GM20431 (cell line): Measurements from ENCODE around the gene CYTH1.

ENCODE experiments used
- in situ Hi-C: fragments of 300-500 bp; cut with MseI, MboI; formaldehyde crosslinking; loops from one replicate; pipeline ENCODE4 v1.15.0; 2020; ENCODE audit warnings: low sequenced_read_pairs; ENCODE audit not compliant: unreplicated experiment

CYTH1 gene

DNA sequence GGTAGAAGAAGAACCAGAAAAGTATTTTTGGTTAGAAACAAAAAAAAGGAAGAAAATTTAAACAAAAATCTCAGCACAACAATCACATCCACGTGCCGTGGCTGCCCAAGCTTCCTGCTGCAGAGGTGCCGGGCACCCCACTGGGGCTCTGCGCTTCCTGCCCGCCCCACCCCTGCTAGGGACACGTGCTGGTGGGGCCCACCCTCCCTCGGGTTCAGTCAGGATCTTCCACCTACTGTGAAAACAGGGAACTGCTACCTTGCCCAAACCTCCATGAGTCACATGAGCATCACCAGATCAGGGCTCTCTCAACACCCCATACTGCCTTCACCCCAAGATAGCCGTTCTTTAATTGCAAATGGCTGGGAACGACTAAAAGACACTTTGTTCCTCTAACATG, 24.4 kb upstream of the CYTH1 start:
- in situ Hi-C loops = no loop called here

DNA sequence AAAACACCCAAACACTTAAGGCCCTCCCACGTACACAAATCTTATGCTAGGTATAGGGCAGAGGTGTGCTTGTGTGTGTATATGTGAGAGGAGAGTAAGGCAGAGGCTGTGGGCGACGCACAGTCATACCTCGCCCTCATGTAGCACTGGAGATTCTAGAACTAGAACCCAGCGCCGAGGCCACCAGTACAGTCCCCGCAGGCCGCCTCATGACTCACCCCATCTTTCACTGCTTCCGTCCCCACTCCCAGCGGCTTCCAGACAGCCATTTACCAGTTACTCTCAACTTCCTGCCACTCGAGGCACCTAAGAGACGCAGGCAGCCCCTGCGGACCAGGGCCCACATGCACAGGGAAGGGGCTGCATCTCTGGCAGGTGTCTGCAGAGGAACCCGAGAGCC, 23.2 kb upstream of the CYTH1 start:
- in situ Hi-C loops = no loop called here

DNA sequence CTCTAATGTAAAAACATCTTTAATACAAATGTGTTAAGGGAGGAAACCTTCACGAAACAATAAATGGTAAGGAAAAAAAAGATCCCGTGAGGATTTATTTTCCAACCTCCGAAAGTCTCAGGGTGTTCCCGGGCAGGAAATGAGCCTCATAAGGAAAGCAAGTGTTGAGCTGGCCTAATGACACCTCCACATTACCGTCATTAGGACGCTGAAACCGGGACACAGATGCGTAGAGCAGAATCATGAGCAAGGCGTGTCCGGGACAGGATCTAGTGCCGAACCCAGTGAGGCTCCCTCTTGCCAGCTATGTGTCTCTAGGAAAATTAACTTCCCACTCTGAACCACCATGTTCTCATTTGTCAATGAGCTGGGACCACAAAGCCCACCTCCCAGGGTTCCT, 22.7 kb upstream of the CYTH1 start:
- in situ Hi-C loops = no loop called here

DNA sequence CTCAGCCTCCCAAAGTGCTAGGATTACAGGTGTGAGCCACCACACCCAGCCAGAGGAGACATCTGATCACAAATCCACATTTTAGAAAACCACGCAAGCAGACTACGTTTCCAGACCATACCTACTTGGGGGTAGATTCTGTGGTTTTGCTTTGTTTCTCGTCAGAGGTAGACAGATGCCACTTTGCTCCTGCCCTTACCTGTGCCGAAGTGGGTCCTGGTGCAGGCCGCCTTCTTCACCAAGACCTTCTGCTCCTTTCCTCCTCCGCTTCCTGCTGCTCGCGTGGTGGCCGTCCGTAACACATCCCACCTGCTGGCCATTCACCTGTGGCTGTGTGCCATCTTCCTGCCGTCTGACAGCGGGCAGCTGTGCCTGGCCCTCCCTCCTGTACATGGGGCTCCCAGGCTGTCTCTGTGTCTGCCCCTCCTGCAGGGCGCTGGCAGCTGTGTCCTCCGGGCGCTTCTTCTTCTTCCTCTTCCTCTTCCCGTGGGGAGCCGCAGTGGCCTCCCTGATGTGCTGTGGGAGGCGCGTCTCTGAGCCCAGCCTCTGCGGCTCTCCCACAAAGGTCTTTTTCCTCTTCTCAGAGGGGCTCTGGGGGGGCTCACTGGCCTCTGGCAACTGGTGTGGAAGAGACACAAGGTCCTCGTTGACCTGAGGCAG, 21.2 kb upstream of the CYTH1 start:
- in situ Hi-C loops = no loop called here

DNA sequence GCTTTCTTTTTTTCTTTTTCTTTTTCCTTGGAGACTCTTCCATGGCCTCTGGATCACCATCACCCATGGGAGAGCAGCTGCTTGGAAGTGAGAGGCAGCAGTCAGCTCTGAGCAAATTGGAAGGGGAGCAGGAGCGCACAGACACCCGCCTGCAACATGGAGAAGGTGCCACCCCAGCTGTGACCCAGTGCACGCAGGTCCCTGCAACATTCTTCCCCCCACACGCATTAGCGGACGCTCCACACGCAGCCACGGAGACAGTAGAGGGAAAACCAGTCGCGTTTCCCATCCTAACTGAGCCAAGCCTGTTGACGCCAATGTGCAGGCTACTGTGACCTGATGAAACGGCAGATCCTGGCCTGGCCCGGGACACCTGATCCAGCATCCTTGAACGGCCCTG, 20.4 kb upstream of the CYTH1 start:
- in situ Hi-C loops = no loop called here

DNA sequence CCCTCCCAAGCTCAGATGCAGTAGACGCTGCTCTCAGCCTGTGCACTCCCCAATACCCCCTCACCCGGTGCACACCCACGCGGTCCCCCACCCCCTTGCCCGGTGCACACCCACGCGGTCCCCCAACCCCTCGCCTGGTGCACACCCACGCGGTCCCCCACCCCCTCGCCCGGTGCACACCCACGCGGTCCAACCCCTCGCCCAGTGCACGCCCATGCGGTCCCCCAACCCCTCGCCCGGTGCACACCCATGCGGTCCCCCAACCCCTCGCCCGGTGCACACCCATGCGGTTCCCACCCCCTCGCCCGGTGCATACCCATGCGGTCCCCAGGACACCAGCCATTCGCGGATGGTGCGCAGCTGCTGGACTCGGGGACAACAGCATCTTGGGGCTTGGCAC, 19.9 kb upstream of the CYTH1 start:
- in situ Hi-C loops = no loop called here

DNA sequence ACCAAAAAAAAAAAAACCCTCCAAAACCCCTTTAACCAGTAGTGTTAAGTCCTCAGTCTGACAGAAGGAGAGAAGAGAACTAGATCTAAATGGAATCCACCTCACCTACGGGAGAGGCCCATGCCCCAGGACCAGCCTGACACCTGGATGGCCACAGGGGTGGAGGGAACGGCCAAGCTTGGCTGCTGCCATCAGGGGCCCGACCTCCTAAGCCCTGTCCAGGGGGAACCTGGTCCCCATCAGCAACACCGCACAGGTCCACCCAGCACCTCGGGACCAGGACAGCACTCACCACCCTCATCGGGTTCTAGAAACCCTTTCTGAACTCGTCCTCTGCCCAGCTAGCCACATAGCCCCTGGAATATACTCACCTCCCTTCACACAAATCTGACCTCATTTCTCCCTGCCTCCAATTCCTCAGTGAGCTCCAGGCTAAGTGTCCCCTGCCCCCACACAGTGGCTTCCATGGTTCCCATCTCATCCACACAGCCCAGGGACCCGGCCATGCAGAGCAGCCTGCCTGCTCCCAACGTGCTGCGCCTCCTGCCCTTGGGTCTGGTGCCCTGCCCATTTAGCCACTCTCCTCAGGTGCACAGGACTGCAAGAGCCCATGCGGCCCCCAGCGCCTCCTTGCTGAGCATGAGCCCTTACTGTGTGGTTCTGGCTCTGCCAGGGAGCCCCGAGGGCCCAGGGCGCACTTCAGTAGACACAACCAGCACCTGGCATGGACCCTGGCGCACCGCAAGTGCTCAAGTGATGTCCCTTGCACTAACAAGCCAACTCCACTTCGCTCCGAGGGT, 18.3 kb upstream of the CYTH1 start:
- in situ Hi-C loops = no loop called here

DNA sequence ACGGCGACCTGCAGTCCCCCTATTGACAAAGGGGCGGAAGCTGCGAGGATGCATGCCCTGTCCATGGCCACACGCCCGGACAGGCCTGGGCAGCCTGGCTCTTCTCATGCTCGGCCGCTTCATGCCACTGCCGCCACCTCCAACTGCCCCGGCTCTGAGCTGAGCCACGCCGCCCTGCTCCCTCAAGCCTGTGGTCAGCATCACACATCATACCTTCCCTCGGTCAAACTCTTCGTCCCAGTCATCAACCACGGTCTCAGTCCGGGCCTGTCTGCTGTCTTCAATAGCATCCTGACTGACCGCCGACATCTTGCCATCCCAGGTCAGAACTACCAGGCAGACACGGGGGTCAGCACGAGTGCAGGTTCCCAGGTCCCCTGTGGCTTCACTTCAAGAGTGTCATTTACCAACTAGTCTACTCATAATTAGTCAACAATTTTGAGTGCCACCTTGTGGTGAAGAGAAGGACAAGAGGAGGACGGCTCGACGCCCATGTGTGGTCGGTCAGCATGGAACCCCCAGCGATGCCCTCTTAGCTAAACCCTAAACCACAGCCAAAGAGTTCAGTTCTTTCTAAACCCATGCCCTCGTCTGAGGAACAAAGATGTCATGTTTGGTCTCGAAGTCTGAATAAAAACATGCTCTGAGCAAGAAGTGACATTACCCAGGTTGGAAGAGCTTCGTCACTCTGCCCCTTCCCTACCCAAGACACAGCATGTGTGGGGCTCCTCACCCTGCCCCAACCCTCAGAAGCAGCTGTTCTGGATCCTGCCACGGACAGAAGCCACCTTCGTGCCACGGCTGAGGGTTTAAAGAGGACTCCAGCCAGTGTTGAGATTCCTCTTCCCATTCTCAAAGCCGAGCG, 16.9 kb upstream of the CYTH1 start:
- in situ Hi-C loops = loop anchor here (10.0 kb wide), 1 partner anchor 294 kb away; no protein-coding TSS in a partner anchor

DNA sequence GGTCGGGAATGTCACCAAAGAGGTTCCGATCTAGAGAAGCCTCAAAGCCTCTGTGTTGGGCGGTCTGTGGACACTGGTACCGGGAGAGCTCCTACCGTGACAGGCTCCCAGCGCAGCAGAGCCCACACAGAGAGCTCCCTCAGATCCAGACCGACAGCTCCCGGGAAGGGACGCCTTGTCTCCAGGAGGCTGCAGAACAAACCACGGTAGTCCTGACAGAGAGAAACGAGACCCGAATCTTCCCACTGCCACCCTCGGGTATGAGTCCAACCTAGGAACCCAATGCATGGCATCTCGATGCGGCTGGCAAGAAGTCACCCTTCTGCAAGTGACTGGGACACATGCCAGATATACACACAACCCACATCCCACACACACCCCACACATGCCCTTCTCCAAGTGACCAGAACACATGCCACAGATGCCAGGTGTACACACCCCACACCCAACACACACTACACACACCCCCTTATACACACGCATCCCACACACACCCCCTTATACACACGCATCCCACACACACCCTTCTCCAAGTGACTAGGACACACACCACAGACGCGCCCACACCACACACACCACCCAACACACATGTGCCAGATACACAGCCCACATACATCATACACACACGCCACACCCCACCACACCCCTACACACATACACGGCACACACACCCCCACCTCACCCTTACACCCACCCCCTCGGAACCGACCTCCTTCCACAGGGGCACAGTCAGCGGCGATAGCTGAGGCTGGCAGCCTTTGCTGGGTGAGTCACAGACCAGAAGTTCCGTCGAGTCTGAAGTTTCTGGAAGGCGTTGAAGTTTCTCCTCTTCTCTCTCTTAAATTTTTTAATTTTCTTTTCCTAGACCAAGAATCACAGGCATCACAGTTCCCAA, 15.9 kb upstream of the CYTH1 start:
- in situ Hi-C loops = loop anchor here (10.0 kb wide), 1 partner anchor 293 kb away; no protein-coding TSS in a partner anchor

DNA sequence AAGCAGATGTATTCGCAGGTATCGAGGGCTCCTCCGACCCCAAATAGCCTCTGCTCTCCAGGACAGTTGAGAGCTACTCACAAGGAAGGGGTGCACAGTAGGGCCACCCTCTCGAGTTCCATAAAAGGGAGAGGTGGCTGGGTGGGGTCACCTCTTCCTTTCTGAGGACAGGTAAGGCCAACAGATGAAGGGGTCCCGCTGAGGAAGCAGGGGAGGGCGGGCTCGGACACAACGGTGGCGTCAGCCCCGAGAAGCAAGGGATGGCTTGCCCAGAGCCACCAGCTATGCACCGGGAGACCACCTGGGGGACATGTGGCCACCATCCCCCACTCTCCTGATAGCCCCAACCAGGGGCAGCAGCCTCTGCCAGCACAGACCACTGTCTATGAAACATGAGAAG, 15.1 kb upstream of the CYTH1 start:
- in situ Hi-C loops = loop anchor here (10.0 kb wide), 1 partner anchor 292 kb away; no protein-coding TSS in a partner anchor

DNA sequence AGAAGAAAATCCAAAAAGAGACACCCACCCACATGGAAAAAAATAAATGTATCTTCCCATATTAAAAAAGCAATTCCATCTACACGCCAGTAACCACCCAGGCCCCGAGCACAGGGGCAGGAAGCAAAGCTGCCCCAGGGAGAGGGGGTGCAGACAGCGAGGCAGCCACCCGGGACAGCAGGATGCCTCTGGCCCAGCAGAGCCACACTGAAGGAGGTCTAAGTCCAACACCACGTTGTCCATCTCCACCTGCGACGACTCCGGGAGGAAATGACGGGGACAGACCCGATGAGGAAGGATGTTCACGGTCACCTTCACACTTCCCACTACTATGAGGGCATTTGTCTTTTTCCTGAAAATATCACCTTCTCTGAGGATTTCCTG, 14.4 kb upstream of the CYTH1 start:
- in situ Hi-C loops = loop anchor here (10.0 kb wide), 1 partner anchor 292 kb away; no protein-coding TSS in a partner anchor

DNA sequence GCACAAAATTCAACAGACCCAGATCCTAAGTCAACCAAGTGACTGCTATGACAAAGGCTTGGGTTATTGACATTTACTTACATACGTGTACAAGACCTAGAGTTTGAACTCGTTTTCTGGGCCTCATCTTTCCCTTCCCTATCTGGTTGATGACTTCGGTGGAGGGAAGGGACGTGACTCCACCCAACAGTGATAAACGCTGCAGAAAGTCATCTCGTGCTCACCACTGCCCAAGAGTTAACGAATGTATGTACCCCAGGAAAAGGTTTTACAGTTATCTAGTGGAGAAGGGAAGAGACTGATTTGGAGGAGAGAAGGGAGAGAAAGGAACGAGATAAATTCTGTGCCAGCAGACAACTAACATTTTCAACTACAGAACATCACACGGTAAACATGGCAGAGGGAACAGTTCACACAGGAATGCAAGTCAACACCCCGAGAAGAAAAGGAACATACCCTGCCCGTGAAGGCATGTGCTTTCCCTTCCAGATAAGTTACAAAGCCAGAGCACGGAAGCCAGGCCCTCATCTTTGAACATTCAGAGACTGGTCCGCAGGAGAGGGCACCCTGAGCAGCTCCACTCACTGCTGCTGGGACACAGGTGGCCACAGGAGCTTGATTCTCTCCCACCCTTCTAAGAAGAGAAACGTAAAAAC, 13.9 kb upstream of the CYTH1 start:
- in situ Hi-C loops = loop anchor here (10.0 kb wide), 1 partner anchor 291 kb away; no protein-coding TSS in a partner anchor

DNA sequence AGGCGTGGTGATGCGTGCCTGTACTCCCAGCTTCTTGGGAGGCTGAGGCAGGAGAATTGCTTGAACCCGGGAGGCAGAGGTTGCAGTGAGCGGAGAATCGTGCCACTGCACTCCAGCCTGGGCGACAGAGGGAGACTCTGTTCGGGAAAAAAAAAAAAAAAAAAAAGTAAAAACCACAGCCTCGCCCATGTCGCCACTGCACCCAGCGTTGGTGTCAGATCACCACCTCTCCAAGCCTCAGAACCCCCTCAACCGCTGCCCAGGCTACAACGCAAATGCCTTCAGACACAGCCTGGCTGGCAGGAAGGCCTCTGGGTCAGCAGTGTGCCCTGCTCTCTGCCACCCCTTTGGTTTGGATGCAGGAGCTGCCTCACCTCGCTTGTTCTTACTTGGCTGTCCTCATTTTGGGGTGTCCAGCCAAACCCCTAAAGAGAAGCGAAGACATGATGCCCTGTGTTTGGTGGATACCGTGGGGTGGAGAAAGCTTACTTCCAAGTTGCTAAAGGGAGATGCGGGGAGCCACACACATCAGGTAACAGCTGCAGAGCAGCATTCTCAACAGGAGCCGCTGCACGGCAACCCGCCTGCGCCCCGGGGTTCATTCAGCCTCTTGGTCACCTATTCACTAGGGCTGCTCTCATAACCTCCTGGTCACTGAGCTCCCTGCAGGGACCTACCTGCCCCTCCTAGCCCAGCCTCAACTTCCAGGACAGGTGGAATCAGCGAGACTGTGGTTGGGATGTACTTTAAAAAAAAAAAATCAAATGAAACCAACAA, 13.0 kb upstream of the CYTH1 start:
- in situ Hi-C loops = loop anchor here (10.0 kb wide), 1 partner anchor 290 kb away; no protein-coding TSS in a partner anchor

DNA sequence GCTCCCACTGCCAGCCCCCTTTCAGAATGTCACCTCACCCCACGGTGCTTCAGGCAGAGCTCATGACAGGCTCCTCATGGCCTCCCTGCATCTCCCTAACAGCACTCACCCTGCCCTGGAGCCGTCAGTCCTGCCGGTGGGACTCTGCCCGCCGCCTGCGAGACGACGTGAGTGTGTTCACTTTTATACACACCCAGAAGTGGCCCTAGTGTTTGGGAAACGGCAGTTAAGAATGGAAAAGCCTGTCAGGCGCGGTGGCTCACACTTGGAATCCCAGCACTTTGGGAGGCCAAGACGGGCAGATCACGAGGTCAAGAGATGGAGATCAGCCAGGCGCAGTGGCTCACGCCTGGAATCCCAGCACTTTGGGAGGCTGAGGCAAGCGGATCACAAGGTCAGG, 12.3 kb upstream of the CYTH1 start:
- in situ Hi-C loops = loop anchor here (10.0 kb wide), 1 partner anchor 290 kb away; no protein-coding TSS in a partner anchor

DNA sequence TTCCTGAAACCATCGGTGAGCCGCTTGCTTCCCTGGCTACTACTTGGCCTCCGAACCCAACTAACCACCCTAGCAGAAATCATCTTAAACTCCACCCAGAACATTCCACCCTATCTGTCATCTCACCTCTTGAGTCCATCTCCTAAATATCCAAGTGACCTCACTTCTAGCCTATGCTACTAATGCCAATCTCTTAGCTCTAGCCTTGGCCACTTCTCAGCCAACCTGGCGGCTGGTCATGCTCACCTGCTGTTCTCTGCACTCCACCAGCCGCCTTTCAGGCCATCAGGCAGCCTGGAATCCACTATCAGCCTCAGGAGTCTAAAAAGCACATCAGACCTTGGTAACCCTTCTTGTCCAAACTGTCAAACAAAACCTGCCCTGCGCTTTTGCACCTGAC, 11.9 kb upstream of the CYTH1 start:
- in situ Hi-C loops = loop anchor here (10.0 kb wide), 1 partner anchor 289 kb away; no protein-coding TSS in a partner anchor

DNA sequence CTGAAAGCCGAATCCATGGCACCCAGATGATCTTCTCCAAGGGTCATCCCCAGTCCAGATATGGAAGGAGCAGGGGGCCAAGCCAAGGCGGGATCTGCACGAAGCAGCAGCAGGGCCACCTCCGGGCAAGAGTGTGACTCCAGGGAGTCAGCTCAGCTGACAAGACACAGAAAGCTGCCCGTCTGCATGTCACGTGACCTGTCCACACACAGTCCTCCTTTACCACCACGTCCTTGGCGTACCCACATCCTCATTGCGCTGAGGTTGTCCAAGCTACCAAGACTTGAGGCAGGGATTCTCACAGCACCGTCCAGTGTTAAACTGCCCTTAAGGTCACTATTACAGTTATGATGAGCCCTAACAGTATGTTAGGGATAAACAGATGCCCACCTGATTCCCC, 11.3 kb upstream of the CYTH1 start:
- in situ Hi-C loops = loop anchor here (10.0 kb wide), 1 partner anchor 289 kb away; no protein-coding TSS in a partner anchor

DNA sequence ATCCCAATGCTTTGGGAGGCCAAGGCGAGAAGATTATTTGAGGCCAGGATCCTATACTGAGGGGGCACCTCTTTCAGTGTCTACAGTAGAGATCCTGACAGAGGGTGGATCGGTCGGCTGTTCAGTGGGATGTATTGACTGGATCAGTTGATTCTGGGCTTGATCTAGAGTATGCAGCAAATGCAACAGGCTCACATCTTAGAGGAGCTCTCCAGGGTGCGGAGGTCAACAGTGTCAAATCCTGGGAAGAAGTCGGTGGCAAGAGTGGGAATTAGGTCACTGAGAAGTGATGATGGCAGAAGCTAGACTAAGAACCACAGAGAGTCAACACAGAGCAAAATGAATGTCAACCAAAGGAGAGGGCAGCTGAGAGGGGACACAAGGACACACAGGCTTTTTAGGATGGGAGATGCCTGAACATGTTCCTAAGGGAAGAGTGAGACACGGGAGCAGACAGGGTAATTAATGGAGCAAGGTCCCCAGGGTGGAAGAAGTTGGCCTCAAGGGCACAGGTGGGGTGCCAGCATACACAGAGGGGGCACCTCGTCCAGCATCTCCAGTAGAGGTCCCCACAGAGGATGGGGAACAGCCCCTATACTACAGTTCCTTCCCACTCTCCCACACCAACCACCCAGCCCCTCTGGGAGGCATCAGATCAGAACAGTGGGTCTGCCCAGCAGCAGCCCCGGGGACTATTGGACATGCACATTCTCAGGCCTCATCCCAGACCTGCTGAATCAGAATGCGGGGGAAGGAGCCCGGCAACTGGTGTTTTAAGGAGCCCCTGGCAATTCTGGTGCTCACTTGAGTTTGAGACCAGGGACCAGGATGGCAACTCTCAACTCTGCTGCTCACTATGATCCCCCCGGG, 10.0 kb upstream of the CYTH1 start:
- in situ Hi-C loops = loop anchor here (10.0 kb wide), 1 partner anchor 287 kb away; no protein-coding TSS in a partner anchor
